IgD-negative memory B cell (primary cell): ENCODE results near the gene CAVIN2. TPM values are rescaled to one million over a fixed set of nuclear protein-coding genes. Genes with fewer than 3 reads are reported as not detected.

ENCODE experiments used
- H3K27ac Mint-ChIP-seq, 3 donors: one replicate each; pipeline ENCODE4 v1.8.0; 2020 to 2022; ENCODE audit warnings: mild to moderate bottlenecking in 3 of 3, mixed read lengths in 3 of 3, moderate library complexity in 1 of 3
- H3K27me3 Mint-ChIP-seq: one replicate; pipeline ENCODE4 v1.8.0; 2021; ENCODE audit warnings: mixed read lengths
- H3K36me3 Mint-ChIP-seq: one replicate; pipeline ENCODE4 v1.8.0; 2020; ENCODE audit warnings: mild to moderate bottlenecking, mixed read lengths
- H3K4me1 Mint-ChIP-seq, 3 donors: one replicate each; pipeline ENCODE4 v1.8.0; 2020 to 2022; ENCODE audit warnings: mixed read lengths in 3 of 3, mild to moderate bottlenecking in 1 of 3
- H3K4me3 Mint-ChIP-seq, 4 donors: one replicate each; pipeline ENCODE4 v1.8.0; 2020 to 2022; ENCODE audit warnings: mild to moderate bottlenecking in 4 of 4, mixed read lengths in 4 of 4, moderate library complexity in 3 of 4
- H3K9me3 Mint-ChIP-seq, 3 donors: one replicate each; pipeline ENCODE4 v1.8.0; 2020 to 2021; ENCODE audit warnings: mixed read lengths in 3 of 3, mild to moderate bottlenecking in 1 of 3
- polyA plus RNA-seq: library from polyadenylated mRNA; unstranded; fragments of 300-500 nt; fragmentation: Illumina TruSeq; gene quantifications from one replicate; pipeline ENCODE4 v1.2.3, GENCODE V29; 2021

CAVIN2 gene
- polyA plus RNA-seq, 1 donor from 2014 or later = 4.8 TPM

DNA sequence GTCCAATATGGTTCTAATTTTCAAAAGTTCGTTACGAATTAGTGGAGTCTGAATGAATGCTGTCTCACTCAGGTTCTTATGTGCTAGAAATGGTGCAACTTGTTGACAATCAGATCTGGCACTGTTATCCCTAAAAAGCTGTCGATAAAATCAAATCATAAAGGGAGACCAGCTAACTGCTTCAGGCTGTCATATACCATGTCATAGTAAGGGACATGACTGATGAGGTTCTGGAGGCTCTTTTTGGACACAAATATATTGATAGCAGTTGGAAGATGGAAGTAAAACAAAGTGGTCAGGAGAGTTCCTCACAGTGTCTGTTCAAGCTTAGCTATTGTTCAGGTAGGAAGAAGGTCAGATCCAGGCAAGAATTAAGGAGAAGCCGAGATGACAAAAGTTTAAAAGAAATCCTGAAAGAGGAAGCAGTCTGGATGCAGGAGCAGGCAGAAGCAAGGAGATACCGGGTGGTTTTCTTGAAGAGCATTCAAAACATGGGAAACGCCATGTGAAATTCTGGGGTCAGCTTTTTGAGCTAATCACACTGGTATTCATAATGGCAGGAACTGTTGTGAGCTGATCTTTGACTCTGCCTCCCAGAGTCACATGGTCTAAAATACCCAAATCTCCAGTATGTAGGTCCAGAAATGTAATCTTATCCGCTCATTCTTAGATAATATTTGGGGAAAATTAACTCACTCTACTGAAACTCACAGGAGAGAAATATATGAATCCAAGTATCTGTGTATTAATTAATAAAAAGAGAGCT lies 9.4 kb upstream of the CAVIN2 start:
- Mint-ChIP-seq H3K27me3 (peaks cover 7% of the 10 kb centered on the region), H3K4me3 (no peak overlapping the region), H3K4me1 (no peaks in the 10 kb centered on the region), H3K36me3 (no peaks in the 10 kb centered on the region), H3K27ac (no peak overlapping the region), H3K9me3 (peaks cover 0 to 2% (median 0%) of the 10 kb centered on the region in 3 donors)

GRCh38 chr2:191855382-191855781 lies 8.5 kb upstream of the CAVIN2 start:
- Mint-ChIP-seq H3K36me3 (no peaks in the 10 kb centered on the region), H3K27me3 (peaks cover 7% of the 10 kb centered on the region), H3K4me1 (no peaks in the 10 kb centered on the region), H3K27ac (no peak overlapping the region), H3K9me3 (no peaks in the 10 kb centered on the region), H3K4me3 (no peak overlapping the region)

DNA sequence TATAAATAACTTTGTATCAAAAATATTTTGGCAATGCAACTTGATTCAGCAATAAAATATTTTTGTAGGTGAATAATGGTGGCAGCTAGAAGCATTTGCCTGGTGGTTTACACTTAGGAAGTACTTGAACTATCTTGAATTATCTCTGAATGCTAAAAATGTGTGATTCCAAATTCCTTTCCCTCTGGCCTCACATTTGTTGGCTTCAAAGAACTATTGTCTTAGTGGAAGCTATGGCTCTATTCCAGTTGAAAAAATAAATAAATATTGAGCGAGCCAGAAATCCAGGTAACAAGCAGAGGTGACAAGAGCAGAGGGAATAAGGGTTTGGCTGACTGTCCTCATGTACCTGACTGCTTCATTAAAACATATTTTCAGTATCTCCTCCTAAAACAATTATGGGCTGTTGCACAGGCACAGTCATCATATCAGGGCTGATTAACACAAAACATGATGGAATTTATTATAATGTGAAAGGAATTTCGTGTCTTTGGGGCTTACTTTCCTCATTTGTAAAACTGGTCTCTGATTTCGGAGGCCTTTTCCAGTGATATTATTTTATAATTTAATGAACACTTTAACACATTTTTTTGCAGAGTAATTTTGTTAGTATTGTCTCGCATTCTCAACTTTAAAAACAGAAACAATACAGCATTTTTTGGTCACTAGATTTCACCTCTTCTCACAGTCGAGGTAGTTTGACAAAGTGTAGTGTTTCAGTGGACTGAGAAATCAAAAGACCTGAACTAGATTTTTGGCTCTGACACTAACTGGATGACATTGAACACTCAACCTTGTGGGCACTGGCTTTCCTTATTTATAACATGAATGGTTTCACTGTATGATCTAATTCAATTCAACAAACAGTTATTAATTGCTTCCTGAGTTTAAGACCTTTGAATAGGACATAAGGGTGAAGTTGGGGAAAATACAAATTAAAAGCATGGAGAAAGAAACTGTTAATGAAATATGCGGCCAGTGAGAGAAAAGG lies 7.8 kb upstream of the CAVIN2 start:
- H3K36me3 Mint-ChIP-seq = no peaks in the 10 kb centered on the region
- H3K27ac Mint-ChIP-seq = no peak overlapping the region
- H3K4me1 Mint-ChIP-seq = no peaks in the 10 kb centered on the region
- H3K4me3 Mint-ChIP-seq = no peak overlapping the region
- peaks cover 12% of the 10 kb centered on the region for H3K27me3 Mint-ChIP-seq
- H3K9me3 Mint-ChIP-seq = no peaks in the 10 kb centered on the region

- peaks cover 12% of the 10 kb centered on the region for H3K27me3 Mint-ChIP-seq
Observed at GRCh38 chr2:191853843-191854242, 7.0 kb upstream of the CAVIN2 start.

GRCh38 chr2:191851158-191851557 lies 4.3 kb upstream of the CAVIN2 start:
- Mint-ChIP-seq H3K36me3 (no peaks in the 10 kb centered on the region), H3K27me3 (peaks cover 24% of the 10 kb centered on the region), H3K4me1 (peaks cover 0 to 1% (median 0%) of the 10 kb centered on the region in 3 donors), H3K4me3 (no peak overlapping the region), H3K9me3 (no peaks in the 10 kb centered on the region), H3K27ac (no peak overlapping the region)

More at GRCh38 chr2:191853843-191854242, 7.0 kb upstream of the CAVIN2 start:
- Mint-ChIP-seq H3K36me3 (no peaks in the 10 kb centered on the region), H3K4me1 (no peaks in the 10 kb centered on the region), H3K27ac (no peak overlapping the region), H3K9me3 (no peaks in the 10 kb centered on the region), H3K4me3 (no peak overlapping the region)

- H3K4me3 Mint-ChIP-seq = no peak overlapping the region
- H3K4me1 Mint-ChIP-seq = peaks cover 0 to 3% (median 0%) of the 10 kb centered on the region in 3 donors
- no peaks in the 10 kb centered on the region for H3K9me3 Mint-ChIP-seq
- no peak overlapping the region for H3K27ac Mint-ChIP-seq
- H3K36me3 Mint-ChIP-seq = no peaks in the 10 kb centered on the region
- peaks cover 25% of the 10 kb centered on the region for H3K27me3 Mint-ChIP-seq
Observed at GRCh38 chr2:191848771-191849767, 2.2 kb upstream of the CAVIN2 start.

GRCh38 chr2:191847764-191848163 lies 876 bp upstream of the CAVIN2 start:
- H3K36me3 Mint-ChIP-seq = no peaks in the 10 kb centered on the region
- H3K4me3 Mint-ChIP-seq = no peak overlapping the region
- H3K27me3 Mint-ChIP-seq = peaks cover 21% of the 10 kb centered on the region
- H3K9me3 Mint-ChIP-seq = no peaks in the 10 kb centered on the region
- H3K27ac Mint-ChIP-seq = no peak overlapping the region
- peaks cover 0 to 3% (median 0%) of the 10 kb centered on the region in 3 donors for H3K4me1 Mint-ChIP-seq

DNA sequence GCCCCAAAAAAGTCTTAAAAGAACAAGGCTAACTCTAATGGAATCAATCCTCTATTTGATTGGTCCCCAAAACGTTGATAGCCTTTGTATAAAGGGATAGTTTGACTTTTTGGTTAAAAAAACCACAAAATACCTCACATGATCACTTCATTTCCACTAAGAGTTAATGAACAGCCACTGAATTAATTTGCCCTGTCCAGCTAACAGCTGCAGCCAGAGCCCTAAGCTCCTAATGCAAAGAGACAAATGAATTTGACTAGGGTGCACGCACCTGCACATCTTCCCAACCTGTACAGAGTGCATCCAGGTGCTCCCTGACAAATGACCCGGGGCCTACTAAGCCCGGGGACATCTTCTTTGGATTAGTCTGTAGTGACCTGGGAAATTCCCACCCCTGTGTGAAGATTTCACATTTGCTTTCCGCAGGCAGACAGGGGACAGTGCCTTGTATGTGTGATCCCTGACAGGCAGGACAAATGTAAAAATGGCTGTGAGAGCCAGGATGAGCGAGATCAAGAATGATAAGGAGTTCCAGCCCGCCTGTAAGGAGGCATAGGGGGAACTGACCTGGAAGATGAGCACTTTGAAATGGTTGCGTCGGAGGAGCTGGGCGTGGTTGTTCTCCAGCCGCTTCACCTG lies 893 bp downstream of the CAVIN2 start:
- Mint-ChIP-seq H3K27me3 (peaks cover 18% of the 10 kb centered on the region), H3K27ac (no peak overlapping the region), H3K4me1 (peaks cover 0 to 3% (median 0%) of the 10 kb centered on the region in 3 donors), H3K36me3 (no peaks in the 10 kb centered on the region), H3K9me3 (no peaks in the 10 kb centered on the region), H3K4me3 (no peak overlapping the region)

DNA sequence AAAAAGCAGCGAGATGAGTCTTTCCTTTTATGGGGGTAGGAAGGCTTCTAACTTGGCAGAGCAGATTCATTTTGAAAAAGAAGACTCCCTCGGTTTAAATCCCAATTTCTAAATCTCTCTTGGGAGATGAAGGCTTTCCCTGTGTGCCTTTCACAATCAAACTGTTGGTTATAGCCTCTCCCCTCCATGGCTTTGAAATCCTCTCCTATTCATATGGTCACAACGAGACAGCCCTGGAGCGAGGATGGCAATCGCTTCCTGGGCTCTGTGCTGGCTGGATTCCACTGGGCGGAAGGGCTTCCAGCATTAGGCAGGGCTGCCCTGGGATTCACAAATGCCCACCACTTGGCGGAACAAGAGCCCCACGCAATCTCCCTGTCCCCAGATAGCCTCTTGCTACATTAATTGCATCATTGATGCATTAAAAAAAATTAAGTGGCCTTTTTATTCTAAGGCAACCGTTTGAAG lies 1.6 kb downstream of the CAVIN2 start:
- Mint-ChIP-seq H3K4me3 (no peak overlapping the region), H3K27me3 (peaks cover 17% of the 10 kb centered on the region), H3K36me3 (no peaks in the 10 kb centered on the region), H3K27ac (no peak overlapping the region), H3K9me3 (no peaks in the 10 kb centered on the region), H3K4me1 (peaks cover 0 to 3% (median 0%) of the 10 kb centered on the region in 3 donors)

GRCh38 chr2:191844706-191845105 lies 2.2 kb downstream of the CAVIN2 start:
- H3K4me3 Mint-ChIP-seq = no peak overlapping the region
- H3K36me3 Mint-ChIP-seq = no peaks in the 10 kb centered on the region
- no peak overlapping the region for H3K27ac Mint-ChIP-seq
- H3K27me3 Mint-ChIP-seq = peaks cover 13% of the 10 kb centered on the region
- H3K9me3 Mint-ChIP-seq = no peaks in the 10 kb centered on the region
- peaks cover 0 to 3% (median 0%) of the 10 kb centered on the region in 3 donors for H3K4me1 Mint-ChIP-seq

DNA sequence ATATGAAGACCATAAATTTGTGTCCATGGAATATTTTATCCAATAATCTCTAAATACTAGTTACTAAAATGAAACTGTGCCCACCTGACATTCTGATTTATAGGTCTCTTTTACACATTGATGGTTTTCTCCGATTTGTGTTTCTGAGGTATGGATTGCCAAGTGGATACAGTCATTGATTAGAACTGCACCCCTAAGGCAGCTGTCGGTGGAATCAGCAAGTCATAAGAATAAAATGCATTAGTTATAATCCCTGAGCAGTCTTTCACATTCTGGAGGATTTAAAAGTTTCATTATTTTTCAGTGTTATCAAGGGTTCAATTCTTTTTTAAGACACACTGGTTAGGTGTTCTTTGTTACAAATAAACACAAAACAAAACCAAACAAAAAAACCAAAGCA lies 6.0 kb downstream of the CAVIN2 start:
- no peaks in the 10 kb centered on the region for H3K36me3 Mint-ChIP-seq
- H3K9me3 Mint-ChIP-seq = no peaks in the 10 kb centered on the region
- peaks cover 0 to 4% (median 0%) of the 10 kb centered on the region in 3 donors for H3K4me1 Mint-ChIP-seq
- peaks cover 12% of the 10 kb centered on the region for H3K27me3 Mint-ChIP-seq
- no peak overlapping the region for H3K4me3 Mint-ChIP-seq
- H3K27ac Mint-ChIP-seq = no peak overlapping the region

GRCh38 chr2:191839918-191840804 lies 6.7 kb downstream of the CAVIN2 start:
- H3K4me3 Mint-ChIP-seq = no peak overlapping the region
- H3K27ac Mint-ChIP-seq = no peak overlapping the region
- H3K27me3 Mint-ChIP-seq = peaks cover 13% of the 10 kb centered on the region
- H3K36me3 Mint-ChIP-seq = no peaks in the 10 kb centered on the region
- H3K9me3 Mint-ChIP-seq = no peaks in the 10 kb centered on the region
- H3K4me1 Mint-ChIP-seq = peaks cover 0 to 4% (median 0%) of the 10 kb centered on the region in 3 donors

DNA sequence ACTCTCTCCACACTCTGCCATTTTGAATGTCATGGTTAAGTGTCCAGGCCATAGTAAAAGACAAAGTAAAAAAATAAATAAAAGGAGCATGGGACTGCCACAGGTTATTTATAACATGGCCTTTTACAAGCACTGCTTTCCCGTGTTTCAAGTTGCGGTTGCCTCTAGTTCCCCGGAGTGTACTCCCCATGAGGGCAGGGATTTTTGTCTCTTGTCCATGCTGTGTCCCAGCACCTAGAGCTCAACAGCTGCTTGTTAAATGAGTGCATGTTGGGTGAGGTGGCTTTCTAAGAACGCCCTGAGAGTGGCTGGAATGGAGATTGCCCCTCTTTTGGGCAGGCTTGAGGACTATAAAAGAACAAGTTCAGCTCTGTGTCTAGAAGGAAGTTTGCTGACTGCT lies 8.4 kb downstream of the CAVIN2 start:
- H3K36me3 Mint-ChIP-seq = no peaks in the 10 kb centered on the region
- no peaks in the 10 kb centered on the region for H3K9me3 Mint-ChIP-seq
- H3K27ac Mint-ChIP-seq = no peak overlapping the region
- H3K4me3 Mint-ChIP-seq = no peak overlapping the region
- peaks cover 0 to 4% (median 0%) of the 10 kb centered on the region in 3 donors for H3K4me1 Mint-ChIP-seq
- peaks cover 16% of the 10 kb centered on the region for H3K27me3 Mint-ChIP-seq
